Activated effector memory CD4-positive, alpha-beta T cell treated with anti-CD3 and anti-CD28 coated beads, Interleukin-2, amount 50 U/mL, for 16 hours (primary cell): ENCODE measurements around the gene IFT122.
A peak's percentile ranks its signal among the peaks of the same experiment; 100 is the strongest.
"Not testable (repeated sequence)": the region's sequence is repeated elsewhere in the genome, so short reads cannot be mapped to it uniquely, and the experiment has no call there.

Experiments
- DNase-seq: peaks from one replicate; pipeline ENCODE4 v3.0.0-alpha.2; 2020

The IFT122 gene

GRCh38 chr3:129476586-129476985 lies 36.6 kb downstream of the IFT122 start:
- no peak for DNase-seq

GRCh38 chr3:129481225-129481765 lies 41.3 kb downstream of the IFT122 start:
- DNase-seq, result peak; percentile 39

GRCh38 chr3:129481766-129482332 lies 41.8 kb downstream of the IFT122 start:
- peak; percentile 74 for DNase-seq

- peak; percentile 22 for DNase-seq
These were observed 42.7 kb downstream of the IFT122 start for GRCh38 chr3:129482721-129483120.

GRCh38 chr3:129483870-129484269 lies 43.8 kb downstream of the IFT122 start:
- DNase-seq, result peak; percentile 31

- not testable (repeated sequence) for DNase-seq
These were observed 45.1 kb downstream of the IFT122 start for GRCh38 chr3:129485146-129485545.

GRCh38 chr3:129485721-129486663 lies 46.0 kb downstream of the IFT122 start:
- no peak for DNase-seq

GRCh38 chr3:129486664-129487035 lies 46.6 kb downstream of the IFT122 start:
- DNase-seq, result no peak

- no peak for DNase-seq
These were observed 47.3 kb downstream of the IFT122 start for GRCh38 chr3:129487183-129487867.

GRCh38 chr3:129487868-129488335 lies 47.9 kb downstream of the IFT122 start:
- not testable (repeated sequence) for DNase-seq

- not testable (repeated sequence) for DNase-seq
These were observed 49.2 kb downstream of the IFT122 start for GRCh38 chr3:129489258-129489657.

GRCh38 chr3:129490273-129490675 lies 50.2 kb downstream of the IFT122 start:
- peak; percentile 75 for DNase-seq

- DNase-seq, result not testable (repeated sequence)
These were observed 51.1 kb downstream of the IFT122 start for GRCh38 chr3:129491077-129491476.

GRCh38 chr3:129491794-129492193 lies 51.8 kb downstream of the IFT122 start:
- no peak for DNase-seq

GRCh38 chr3:129492691-129493090 lies 52.7 kb downstream of the IFT122 start:
- no peak for DNase-seq

GRCh38 chr3:129493206-129493605 lies 53.2 kb downstream of the IFT122 start:
- no peak for DNase-seq

- not testable (repeated sequence) for DNase-seq
These were observed 54.5 kb downstream of the IFT122 start for GRCh38 chr3:129494499-129494898.

GRCh38 chr3:129495006-129495639 lies 55.1 kb downstream of the IFT122 start:
- not testable (repeated sequence) for DNase-seq

GRCh38 chr3:129497876-129498275 lies 57.9 kb downstream of the IFT122 start:
- not testable (repeated sequence) for DNase-seq

- not testable (repeated sequence) for DNase-seq
These were observed 58.8 kb downstream of the IFT122 start for GRCh38 chr3:129498603-129499488.

GRCh38 chr3:129499604-129500333 lies 59.7 kb downstream of the IFT122 start:
- DNase-seq, result not testable (repeated sequence)
